ENCODE results near the gene RXRA. TPM values are rescaled to one million over a fixed set of nuclear protein-coding genes. Genes with fewer than 3 reads are reported as not detected.

RXRA gene
- total RNA-seq, 4 donors from 2014 or later, result 41.8 to 83.1 (median 50.4) TPM

GRCh38 chr9:134453776-134454475 is 127.7 kb downstream of the RXRA start:
- H3K27me3 ChIP-seq, result no peaks in the 10 kb centered on the region
- WGBS, 2 donors, result 83 to 96% methylated on average over 4 to 5 of the region's 23 CpGs
- DNase-seq, result no peak
- TF ChIP-seq POLR2A (IDR thresholded peaks at IDR 0.05) (no peak), CTCF (IDR thresholded peaks at IDR 0.05) (no peak)
- no peak overlapping the region for H3K27ac ChIP-seq
- H3K9me3 ChIP-seq, result peaks cover 0 to 5% (median 4%) of the 10 kb centered on the region in 3 donors
- no peak overlapping the region for H3K4me3 ChIP-seq
- intact Hi-C loops (cut with DNase I), result loop anchor here (10.0 kb wide), 1 partner anchor 281 kb away; no protein-coding TSS in a partner anchor
- no peaks in the 10 kb centered on the region for H3K36me3 ChIP-seq
- H3K4me1 ChIP-seq, result peaks cover 18 to 40% (median 18%) of the 10 kb centered on the region in 3 donors

GRCh38 chr9:134454476-134454857 is 128.2 kb downstream of the RXRA start:
- no peak for DNase-seq
- Histone ChIP-seq H3K9me3 (no peaks in the 10 kb centered on the region), H3K27ac (peak overlapping the region in 1 of 4 donors; percentile 95), H3K27me3 (no peaks in the 10 kb centered on the region), H3K36me3 (no peaks in the 10 kb centered on the region), H3K4me1 (peaks cover 18 to 45% (median 18%) of the 10 kb centered on the region in 3 donors), H3K4me3 (no peak overlapping the region)
- 61 to 90% methylated on average over 4 to 5 of the region's 5 CpGs for WGBS, 2 donors
- no peak for TF ChIP-seq CTCF (IDR thresholded peaks at IDR 0.05)
- TF ChIP-seq POLR2A (IDR thresholded peaks at IDR 0.05), result no peak
- intact Hi-C loops (cut with DNase I), result loop anchor here (10.0 kb wide), 1 partner anchor 280 kb away; no protein-coding TSS in a partner anchor

- DNase-seq, result no peak
- 90 to 97% methylated on average over 6 to 10 of the region's 13 CpGs for WGBS, 2 donors
- no peaks in the 10 kb centered on the region for H3K36me3 ChIP-seq
- H3K27ac ChIP-seq, result peak overlapping the region; percentile 69 to 95 (median 85)
- peaks cover 18 to 43% (median 18%) of the 10 kb centered on the region in 3 donors for H3K4me1 ChIP-seq
- intact Hi-C loops (cut with DNase I), result loop anchor here (10.0 kb wide), 1 partner anchor 280 kb away; no protein-coding TSS in a partner anchor
- H3K27me3 ChIP-seq, result no peaks in the 10 kb centered on the region
- TF ChIP-seq CTCF (IDR thresholded peaks at IDR 0.05), result no peak
- TF ChIP-seq POLR2A (IDR thresholded peaks at IDR 0.05), result no peak
- H3K9me3 ChIP-seq, result no peaks in the 10 kb centered on the region
- no peak overlapping the region for H3K4me3 ChIP-seq
Observed at GRCh38 chr9:134455021-134455471, 128.8 kb downstream of the RXRA start.

- DNase-seq, result no peak
- Histone ChIP-seq H3K4me1 (peaks cover 18 to 43% (median 18%) of the 10 kb centered on the region in 3 donors), H3K36me3 (no peaks in the 10 kb centered on the region), H3K27ac (peak overlapping the region; percentile 69 to 95 (median 85)), H3K9me3 (no peaks in the 10 kb centered on the region), H3K27me3 (no peaks in the 10 kb centered on the region), H3K4me3 (peak overlapping the region in 3 of 4 donors; percentile 44 to 66 (median 47))
- TF ChIP-seq CTCF (IDR thresholded peaks at IDR 0.05) (no peak), POLR2A (IDR thresholded peaks at IDR 0.05) (no peak)
- whole genome bisulfite sequencing, 2 donors, result 87% methylated on average over 7 of the region's 15 CpGs; no CpG with 5 or more reads in 1 of the 2 donors
- intact Hi-C loops (cut with DNase I), result loop anchor here (10.0 kb wide), 1 partner anchor 279 kb away; no protein-coding TSS in a partner anchor
Observed at GRCh38 chr9:134455537-134455933, 129.3 kb downstream of the RXRA start.
